Mammary epithelial cell (primary cell): ENCODE data around the gene GLP2R.

ENCODE experiments used
- CTCF ChIP-seq, 2 donors: IDR thresholded peaks in 1 of 2; conservative IDR thresholded peaks in 1 of 2; 2 replicates each; pipeline ENCODE4 v1.5.1; 2011 to 2012; ENCODE audit warnings: inconsistent platforms in 2 of 2, low read length in 2 of 2, mild to moderate bottlenecking in 2 of 2, control low read depth in 1 of 2, low read depth in 1 of 2; ENCODE audit not compliant: insufficient read depth in 1 of 2; ENCODE audit errors: extremely low read depth in 1 of 2
- EZH2 ChIP-seq: IDR thresholded peaks from 2 replicates; pipeline ENCODE4 v1.6.1; 2012; ENCODE audit warnings: low read length, inconsistent platforms, borderline replicate concordance

- TF ChIP-seq CTCF (conservative IDR thresholded peaks at IDR 0.05 in 1 of 2, IDR thresholded peaks at IDR 0.05 in 1 of 2; ENCODE audit: extremely low read depth in 1 of 2, insufficient read depth in 1 of 2, low read depth in 1 of 2, low read length in 2 of 2) (no peak), EZH2 (no peak)
These were observed 7.0 kb upstream of the GLP2R start for GRCh38 chr17:9818760-9819159.
